GM12874 (cell line): ENCODE results near the gene APOH.

ENCODE experiments used
- TF ChIP-seq, protein P1 (sequence below): IDR thresholded peaks from 2 replicates; pipeline ENCODE4 v1.5.1; 2011; ENCODE audit warnings: low read depth, mild to moderate bottlenecking, control low read depth, low read length, moderate library complexity; ENCODE audit not compliant: insufficient read depth

APOH gene

DNA sequence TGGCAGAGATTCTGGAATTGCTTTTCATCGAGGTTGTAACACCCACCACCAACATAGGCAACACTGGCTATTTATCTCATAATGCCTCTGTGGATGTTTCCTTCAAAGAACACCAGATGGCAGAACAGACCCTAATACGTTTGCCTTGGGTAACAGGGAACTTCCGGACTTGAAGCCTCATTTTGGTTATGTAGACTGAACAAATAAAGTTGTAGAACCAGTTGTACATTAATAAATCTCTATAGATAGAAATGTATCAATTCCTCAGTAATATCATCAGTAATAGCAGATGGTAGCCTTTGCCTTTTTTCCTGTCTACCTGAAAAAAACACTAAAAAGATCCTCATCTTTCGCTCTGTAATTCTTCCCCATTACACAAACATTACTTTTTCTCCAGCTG, 25.9 kb upstream of the APOH start:
- TF ChIP-seq, protein P1, sequence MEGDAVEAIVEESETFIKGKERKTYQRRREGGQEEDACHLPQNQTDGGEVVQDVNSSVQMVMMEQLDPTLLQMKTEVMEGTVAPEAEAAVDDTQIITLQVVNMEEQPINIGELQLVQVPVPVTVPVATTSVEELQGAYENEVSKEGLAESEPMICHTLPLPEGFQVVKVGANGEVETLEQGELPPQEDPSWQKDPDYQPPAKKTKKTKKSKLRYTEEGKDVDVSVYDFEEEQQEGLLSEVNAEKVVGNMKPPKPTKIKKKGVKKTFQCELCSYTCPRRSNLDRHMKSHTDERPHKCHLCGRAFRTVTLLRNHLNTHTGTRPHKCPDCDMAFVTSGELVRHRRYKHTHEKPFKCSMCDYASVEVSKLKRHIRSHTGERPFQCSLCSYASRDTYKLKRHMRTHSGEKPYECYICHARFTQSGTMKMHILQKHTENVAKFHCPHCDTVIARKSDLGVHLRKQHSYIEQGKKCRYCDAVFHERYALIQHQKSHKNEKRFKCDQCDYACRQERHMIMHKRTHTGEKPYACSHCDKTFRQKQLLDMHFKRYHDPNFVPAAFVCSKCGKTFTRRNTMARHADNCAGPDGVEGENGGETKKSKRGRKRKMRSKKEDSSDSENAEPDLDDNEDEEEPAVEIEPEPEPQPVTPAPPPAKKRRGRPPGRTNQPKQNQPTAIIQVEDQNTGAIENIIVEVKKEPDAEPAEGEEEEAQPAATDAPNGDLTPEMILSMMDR, result peak; percentile 44; the same call in 1 of the 2 replicates

GRCh38 chr17:66250686-66251085, 21.5 kb upstream of the APOH start:
- TF ChIP-seq, protein P1, result no peak

- TF ChIP-seq, protein P1, result no peak
Measured at GRCh38 chr17:66248285-66248684, 19.1 kb upstream of the APOH start.

DNA sequence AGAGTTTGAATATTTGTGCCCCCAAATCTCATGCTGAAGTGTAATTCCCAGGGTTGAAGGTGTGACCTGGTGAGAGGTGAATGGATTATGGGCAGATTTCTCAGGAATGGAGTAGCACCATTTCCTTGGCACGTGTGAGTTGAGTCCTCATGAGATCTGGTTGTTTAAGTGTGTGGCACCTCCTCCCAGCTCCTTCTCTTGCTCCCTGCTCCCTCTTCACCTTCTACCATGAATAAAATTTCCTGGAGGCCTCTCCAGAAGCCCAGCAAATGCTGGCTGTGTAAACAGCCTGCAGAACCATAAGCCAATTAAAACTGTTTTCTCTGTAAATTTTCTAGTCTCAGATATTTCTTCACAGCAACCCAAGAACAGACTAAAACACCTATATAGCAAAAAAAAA, 12.6 kb upstream of the APOH start:
- TF ChIP-seq, protein P1, result no peak

- TF ChIP-seq, protein P1, result no peak
Measured at GRCh38 chr17:66240630-66241029, 11.4 kb upstream of the APOH start.

DNA sequence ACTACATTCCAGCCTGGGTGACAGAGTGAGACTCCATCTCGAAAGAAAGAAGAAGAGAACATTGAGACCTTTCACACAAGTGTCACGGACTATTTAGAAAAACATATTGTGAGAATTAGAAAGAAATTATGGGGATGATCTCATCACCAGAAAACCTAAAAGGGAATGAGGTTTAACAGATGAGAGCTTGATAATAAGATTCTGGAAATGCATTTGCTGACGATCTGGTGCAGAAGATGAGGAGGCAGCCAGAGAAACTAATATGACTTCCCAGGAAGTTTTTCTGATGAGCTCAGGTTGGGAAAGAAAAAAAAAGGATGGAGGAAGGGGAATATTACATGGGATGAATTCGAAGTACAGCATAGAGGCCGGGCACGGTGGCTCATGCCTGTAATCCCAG, 10.8 kb upstream of the APOH start:
- TF ChIP-seq, protein P1, result no peak

DNA sequence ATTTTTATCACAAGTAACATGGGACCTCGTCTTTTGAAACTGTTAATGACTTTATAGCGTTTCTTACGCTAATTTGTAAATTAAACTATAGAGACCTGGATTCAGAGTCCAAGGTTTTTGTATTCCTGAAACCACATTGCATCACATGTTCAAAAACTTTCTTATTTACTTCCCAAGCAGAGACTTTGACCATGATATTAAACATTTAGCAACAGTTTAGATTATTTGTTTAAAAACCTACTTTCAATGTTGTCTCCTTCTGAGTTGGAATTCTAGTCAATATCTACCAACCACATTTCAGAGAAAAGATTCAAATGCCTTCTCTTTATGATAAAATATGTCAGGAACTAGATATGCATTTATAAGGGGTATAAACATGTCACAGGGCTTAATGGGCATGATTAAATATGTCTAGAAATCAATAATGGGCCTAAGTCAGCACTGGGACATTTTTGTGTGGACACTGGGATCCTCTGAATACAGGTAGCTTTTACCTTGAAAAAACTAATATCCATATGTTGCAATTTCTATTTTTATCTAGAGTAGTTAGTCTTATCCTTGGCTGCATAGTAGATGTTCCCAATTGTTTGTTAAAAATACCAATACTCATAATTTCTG, 6.3 kb upstream of the APOH start:
- TF ChIP-seq, protein P1, result no peak
